ENCODE results near the gene ERGIC1.

The ERGIC1 gene

DNA sequence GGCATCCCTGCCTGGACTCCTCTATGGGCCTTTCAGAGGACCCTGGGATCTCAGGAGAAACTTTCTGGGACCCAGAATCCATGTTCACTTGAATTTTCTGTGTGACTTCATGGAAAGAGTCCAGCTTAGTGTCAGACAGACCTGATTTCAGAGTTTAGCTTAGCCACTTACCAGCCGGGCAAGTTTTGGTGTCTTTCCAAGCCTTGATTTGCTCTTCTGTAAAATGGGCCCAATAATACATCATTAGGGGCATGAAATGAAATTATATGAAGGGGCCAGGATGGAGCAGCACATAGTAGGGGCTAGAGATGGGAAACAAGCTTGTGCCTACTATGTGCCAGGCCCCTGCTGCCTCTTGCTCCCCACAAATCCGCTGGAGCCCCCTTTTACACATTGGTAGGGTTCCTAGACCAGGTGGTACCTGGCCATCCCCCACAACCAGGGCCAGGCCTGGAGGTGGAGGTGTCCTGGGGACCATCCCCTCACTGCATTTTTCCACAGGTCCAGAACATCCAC, 92.0 kb downstream of the ERGIC1 start:
- DNase-seq: no peak

DNA sequence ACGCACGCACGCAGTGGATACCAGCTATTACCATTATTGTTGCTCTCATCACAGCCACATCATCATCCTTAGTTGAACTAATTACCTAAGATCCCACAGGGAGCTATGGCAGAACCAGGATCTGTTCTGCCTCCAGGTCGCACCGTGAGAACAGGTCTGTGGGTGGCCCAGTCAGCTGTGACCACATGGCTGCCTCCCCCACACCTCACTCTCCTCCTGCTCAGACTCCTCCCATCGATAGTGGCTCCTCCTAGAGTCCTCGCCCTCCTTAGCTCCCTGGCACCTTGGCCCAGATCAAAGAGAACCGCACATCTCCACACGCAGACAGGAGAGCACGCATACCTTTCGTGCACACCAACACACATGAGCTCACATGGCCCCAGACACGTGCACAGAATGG, 92.7 kb downstream of the ERGIC1 start:
- no peak for DNase-seq

DNA sequence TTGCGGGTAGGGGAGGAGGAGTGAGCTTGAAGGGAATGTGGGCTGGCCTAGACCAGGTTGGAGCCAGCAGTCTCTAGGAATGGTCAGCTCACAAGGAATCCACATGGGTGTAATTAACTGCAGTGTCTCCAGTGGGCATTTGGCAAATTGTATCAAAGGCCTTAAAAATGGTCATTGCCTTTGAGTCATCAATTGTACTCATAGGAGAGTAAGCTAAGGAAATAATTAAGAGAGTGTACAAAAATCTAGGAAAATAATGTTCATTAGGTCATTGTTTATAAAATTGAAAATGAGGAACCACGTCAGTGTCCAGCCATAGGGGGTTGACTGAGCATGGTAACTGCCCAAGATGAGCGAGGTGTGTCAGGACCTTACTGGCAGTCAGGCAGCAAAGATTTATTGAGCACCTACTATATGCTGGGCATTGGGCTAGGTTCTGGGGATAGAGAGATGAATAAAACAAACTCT, 95.4 kb downstream of the ERGIC1 start:
- no peak for DNase-seq

DNA sequence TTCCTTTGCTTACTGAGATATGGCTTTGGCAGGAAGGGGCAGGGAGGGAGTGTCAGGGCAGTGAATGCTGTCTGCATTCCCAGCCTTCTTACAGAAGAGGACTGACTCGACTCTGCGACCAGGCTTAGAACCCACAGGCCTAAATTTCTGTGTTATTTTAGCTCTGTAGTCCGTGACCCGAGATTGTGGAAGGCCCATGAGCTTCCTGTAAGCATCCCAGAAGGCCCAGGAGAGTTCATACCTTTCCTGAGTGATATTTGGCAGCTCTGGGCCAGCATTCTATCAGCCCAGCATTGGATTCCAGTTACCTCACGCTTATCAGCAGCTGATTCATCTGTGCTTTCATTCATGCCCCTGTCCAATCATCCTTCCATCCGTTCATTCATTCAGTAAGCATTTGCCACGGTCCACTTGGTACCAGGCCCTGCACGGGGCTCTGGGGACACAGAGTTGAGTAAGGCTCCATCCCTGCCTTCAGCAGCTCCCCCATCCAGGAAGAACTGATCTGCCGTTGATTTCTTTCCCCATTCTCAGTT, 97.0 kb downstream of the ERGIC1 start:
- no peak for DNase-seq

DNA sequence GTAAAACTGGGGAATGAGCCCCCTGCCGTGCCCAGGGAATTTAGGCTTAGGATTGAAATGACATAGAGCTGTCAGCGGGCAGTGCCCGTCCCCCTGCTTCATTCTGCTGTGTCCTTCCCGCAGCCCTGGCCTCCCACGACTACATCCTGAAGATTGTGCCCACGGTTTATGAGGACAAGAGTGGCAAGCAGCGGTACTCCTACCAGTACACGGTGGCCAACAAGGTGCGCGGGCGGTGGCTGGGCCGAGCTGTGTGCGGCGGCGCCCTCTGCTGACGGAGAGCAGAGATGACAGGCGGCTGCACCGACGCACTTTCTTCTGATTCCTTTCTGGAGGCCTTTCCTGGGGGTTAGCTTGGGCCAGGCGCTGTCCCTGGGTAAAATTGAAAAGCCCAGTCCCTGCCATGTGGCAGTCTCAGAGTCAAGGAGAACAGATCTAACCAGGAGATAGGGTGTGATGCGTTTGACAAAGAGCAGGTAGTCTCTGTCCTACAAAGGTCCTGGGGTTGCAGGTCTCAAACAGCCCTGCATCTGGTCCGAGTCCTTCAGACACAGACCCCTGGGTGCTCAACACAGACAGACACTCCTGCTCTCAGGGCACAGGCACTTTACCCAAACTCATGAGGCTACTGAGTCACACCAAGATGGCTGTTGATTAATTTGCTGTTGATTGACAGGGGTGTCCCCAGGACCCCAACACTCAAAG, 98.4 kb downstream of the ERGIC1 start:
- peak; percentile 37 for DNase-seq

DNA sequence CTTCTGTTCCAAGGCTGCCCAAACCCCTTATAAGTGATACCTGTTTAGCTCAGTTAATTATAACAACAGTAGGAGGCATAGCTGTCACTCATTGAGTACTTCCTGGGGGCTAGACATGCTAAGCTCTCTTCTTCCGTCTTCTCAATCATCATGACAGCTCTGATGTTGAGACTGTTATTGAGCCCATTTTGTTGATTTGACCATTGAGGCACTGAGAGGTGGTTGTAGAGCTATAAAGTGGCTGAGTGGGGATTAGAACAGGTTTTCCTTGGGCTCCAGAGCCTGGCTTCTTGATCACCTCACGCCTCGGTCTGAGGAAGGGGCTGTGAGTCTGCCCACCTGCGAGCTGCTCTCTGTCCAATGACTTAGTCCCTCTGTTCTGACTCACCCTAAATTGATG, 99.2 kb downstream of the ERGIC1 start:
- DNase-seq: no peak

DNA sequence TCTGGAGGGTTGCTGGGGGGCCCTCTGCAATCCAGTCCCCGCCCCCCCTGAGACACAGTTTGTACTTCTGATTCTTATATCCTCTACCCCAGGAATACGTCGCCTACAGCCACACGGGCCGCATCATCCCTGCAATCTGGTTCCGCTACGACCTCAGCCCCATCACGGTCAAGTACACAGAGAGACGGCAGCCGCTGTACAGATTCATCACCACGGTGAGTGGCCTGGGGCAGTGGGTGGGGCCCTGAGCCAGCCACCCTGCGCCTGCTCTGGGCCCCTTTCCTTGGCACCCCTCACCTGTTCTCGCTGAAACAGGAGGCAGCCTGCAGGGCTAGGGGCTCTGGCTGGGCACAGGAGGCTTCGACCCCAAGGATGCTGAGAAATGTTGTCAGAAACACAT, 101.0 kb downstream of the ERGIC1 start:
- DNase-seq: no peak

DNA sequence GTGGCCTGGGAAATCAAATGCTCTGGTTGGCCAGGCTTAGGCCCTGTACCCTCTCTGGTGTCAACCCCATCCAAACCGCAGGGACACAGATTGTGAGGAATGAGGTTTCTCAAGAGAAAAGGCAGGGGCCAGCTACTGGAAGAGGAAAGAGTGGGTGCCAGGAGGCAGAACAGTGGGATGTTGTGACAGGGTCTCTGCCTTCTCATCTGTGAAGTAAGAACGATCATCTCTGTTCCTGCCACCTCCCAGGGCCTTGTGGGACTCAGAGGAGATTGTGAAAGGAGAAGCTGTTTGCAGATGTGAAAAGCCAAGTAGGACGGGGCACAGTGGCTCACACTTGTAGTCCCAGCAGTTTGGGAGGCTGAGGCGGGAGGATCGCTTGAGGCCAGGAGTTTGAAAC, 102.3 kb downstream of the ERGIC1 start:
- no peak for DNase-seq

DNA sequence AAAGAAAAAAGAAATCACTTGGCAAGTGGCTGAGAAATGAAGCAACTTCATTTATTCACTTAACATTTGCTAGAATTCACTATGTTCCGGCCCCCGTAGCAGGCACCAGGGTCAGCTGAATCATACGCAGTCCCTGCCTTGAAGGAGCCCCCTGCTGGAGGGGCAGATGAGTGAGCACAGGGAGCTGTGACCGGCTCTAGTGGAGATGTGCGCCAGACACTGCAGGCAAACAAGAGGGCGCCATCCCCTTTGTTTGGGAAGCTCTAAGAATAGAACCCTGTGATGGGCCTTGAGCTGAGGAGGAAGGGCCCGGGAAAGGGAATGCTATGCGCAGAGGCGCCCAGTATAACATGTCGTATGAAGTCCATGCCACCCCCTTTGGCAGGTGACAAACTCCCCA, 105.0 kb downstream of the ERGIC1 start:
- peak; percentile 4 for DNase-seq

DNA sequence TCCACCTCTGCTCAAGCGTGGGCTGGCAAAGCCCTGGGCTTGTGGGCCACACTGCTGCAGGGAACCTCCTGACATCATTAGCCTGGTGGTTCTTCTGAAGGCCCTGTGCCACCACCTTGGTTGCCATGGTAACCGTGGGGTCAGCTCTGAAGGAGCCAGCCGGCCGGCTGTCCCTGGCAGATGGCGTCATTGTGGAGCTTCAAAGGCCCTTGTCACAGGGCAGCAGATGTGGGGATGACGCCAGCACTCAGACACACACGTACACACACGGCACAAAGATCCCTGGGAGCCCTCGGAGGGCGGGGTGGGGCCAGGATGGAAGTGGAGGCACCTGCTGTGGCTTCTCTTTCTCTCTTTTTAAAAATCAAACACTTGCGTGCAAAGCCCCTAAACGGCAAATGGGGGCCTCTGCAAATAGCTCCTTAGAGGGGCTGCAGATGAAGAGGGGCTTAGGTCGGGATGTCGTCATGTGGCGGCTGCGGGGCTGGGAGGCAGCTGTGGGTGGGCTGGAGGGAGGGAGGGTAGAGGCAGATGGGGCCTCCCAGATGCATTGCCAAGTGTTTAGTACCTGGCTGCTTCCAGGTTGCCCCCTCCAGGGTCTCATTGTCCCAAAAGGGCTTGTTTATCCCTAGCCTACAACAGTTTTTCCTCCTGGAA, 105.7 kb downstream of the ERGIC1 start:
- no peak for DNase-seq

DNA sequence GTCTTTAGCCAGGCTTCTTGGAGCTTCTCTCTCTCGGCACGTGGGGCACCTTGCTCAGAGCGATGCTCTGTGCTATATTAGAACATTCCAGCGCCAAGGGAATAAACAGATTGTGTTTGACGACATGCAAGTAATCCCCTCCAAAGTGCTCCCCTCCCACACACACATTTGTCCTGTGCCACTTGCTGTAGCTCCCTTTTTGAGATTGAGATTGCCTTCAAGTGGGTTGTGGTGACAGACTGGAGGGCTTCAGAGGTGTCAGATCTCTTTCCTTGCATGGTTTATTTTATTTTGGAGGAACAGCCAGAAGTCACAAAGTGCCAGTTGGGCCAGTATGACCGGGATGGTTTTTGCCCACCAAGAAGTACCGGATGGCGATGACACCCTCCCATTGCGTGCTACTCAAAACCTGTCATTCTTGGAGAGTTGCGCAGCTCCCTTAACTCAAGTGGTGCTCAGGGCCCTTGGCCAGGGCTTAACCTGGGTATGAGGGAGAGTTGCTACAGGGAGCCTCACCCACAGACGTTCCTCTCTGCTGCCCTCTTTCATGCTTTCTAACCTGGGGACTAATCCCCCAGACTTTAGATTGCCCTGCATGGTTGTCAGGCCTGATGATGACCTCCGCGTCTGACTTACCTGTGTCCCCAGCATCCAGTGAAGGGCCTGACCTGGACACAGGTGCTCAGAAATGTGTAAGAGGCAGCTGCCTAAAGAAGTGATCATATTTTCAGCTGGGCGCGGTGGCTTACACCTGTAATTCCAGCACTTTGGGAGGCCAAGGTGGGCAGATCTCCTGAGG, 106.4 kb downstream of the ERGIC1 start:
- no peak for DNase-seq

DNA sequence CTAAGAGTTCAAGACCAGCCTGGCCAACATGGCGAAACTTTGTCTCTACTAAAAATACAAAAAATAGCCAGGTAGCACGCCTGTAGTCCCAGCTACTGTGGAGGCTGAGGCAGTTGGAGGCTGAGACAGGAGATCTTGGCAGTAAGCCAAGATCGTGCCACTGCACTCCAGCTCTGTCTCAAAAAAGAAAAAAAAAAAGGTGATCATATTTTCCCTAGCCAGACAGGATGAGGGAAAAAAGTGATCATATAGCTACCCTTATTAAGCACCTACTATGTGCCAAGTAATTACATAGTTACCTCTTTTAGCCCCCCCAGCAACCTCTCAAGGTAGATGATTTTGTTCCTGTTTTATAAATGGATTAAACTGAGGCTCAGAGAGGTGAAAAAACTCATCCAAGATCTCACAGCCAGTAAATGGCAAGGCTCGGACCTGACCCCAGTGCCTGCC, 107.0 kb downstream of the ERGIC1 start:
- DNase-seq: no peak

DNA sequence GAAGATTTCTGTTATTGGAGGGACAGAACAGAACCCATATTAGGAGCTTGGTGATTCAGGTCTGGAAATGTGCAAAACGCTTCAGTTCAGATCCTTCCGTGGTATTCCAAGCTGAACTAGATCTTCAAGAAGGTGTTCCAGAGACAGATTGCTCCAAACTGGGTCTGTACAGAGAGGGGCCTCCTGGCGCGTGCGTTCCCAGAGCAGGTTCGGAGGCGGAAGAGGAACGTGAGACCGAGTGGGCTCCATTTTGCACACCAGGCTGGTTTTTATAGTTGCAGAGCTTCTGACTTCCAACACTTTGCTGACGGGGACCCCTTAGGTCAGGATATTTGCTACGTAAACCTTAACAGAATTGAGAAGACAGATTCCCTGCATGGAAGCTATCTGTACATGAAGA, 108.5 kb downstream of the ERGIC1 start:
- DNase-seq: no peak

DNA sequence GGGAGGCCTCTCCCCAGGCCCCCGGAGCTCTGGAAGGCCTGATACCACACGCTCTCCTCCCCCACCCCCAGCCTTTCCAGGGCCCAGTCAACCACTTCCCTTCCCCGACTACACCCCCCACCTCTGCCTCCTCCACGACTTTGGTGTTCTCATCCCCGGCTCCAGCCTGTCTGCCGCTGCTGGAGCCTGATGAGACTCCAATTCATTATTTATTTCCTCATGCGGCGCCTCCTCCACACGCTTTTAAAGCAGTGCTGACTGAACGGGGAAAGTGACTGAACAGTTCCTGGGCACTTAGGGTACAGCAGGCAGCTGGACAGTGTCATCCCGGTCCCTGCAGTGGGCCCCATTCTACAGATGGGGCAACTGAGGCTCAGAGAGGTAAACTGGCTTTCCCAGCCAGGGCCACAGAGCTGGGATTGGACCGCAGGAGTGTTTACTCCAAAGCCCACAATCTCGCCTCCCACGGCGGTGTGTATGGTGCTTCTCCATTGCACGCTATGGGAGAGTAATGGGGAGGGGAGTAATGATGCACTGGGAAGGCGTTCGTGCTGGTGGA, 109.3 kb downstream of the ERGIC1 start:
- no peak for DNase-seq

DNA sequence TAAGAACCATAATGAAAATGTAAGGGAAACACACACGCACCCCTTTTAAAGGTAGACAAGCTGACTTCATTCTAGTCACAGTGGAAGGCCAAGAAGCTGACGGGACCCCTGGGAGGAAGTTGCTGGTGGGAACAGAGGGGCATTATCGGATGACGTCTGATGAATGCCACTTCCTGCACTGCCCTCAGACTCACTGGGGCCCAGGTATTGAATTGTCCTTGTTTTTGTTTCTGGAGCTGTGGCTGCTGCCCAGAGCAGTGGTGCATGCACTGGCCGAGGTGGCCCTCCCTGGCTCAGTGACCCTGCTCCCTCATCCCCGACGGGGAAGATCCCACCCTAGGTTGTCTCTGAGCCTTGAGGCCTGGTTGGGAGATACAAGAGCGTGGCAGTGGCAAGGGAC, 109.9 kb downstream of the ERGIC1 start:
- DNase-seq: no peak

DNA sequence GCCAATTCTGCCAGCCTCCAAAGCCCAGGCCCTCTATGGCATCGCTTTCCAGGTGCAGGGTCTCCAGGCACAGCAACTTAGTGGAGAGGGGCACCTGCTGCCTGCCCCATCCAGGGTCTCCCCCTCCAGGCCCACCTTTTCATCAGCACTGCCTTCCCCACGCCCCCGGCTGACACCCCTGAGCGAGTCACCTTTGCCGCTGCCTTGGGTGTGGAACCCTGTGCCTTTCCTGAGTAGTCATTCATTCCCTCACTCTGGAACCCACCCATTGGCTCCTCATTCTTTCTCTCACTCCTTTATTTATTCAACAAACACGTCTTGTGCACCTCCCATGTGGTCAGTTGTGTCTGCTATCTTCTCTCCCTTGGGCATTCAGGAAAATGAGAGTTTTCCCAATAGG, 110.7 kb downstream of the ERGIC1 start:
- no peak for DNase-seq

DNA sequence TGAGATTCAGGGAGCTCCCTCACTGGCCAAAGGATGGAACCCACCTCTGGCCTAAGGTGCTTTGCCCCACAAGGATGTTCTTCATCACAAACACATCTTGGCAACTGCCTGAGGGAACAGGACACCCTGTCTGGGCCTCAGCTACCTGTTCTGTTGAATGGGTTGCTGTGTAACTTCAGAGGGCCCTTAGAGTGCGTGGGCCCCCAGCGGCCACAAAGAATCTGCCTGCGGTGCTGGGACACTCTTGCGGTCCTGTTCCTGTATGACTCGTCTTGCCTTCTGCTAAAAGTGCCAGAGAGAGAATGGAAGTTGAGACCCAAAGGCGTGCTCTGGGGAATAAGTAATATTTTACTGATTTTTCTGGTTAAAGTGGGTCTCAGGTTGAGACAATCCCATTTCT, 111.1 kb downstream of the ERGIC1 start:
- DNase-seq: no peak

DNA sequence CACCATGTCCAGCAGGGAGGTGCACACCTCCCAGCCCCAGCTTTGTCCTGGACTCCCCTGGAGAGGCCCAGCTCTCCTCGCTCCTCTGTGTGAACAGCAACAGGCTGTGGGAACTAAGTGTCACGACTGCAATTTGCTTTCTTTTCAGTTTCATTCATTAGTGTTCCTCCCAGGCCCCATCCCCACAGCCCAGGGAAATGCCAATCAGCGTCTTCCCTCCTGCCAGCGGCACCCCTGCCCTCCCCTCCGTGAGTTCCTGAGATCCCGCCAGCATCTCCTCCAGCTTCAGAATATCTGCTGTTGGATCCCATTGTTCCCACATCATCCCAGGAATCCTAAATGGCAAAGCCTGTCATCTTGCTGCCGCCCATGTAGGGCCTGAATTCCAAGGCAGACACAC, 112.1 kb downstream of the ERGIC1 start:
- DNase-seq: no peak

DNA sequence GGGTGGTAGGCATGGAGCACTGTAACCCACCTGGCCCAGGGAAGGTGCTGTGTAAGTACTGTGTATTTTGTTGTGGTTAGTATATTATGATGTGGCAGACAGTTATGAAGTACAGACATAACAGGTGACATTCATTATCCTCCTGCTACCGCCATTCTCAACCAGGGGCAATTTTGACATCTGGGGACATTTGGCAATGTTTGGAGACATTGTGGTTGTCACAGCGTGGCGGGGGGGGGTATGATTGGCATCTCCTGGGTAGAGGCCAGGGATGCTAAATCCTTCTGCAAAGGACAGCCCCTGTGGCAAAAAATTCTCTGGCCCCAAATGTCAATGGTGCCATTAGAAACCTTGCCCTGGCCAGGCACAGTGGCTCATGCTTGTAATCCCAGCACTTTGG, 115.4 kb downstream of the ERGIC1 start:
- no peak for DNase-seq

DNA sequence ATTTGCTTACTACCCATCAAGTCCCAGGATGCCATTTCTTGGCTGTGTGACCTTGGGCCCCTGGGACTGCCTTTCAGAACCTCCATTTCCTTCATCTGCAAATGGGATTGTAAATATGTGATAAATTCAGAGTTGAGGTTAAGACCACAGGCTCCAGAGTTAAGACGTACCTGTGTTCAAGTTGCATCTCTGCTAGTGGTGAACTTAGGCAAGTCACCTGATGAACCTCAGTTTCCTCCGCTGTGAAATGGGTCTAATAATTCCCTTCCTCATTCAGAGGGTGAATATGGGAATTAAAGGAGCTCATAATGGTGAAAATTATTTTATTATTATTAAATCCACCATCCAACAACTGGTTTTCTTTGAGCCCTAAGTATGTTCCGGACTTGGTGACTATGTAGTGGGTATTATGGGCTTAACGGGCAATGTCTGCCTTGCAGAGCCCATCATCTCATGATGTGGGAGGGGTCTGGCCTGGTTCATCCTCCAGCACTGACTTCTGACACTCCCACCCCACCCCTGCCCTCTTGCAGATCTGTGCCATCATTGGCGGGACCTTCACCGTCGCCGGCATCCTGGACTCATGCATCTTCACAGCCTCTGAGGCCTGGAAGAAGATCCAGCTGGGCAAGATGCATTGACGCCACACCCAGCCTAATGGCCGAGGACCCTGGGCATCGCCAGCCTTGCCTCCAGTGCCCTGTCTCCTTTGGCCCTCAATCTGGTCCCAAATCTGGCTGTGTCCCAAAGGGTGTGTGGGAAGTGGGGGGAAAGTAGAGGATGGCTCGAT, 116.3 kb downstream of the ERGIC1 start:
- DNase-seq: no peak

DNA sequence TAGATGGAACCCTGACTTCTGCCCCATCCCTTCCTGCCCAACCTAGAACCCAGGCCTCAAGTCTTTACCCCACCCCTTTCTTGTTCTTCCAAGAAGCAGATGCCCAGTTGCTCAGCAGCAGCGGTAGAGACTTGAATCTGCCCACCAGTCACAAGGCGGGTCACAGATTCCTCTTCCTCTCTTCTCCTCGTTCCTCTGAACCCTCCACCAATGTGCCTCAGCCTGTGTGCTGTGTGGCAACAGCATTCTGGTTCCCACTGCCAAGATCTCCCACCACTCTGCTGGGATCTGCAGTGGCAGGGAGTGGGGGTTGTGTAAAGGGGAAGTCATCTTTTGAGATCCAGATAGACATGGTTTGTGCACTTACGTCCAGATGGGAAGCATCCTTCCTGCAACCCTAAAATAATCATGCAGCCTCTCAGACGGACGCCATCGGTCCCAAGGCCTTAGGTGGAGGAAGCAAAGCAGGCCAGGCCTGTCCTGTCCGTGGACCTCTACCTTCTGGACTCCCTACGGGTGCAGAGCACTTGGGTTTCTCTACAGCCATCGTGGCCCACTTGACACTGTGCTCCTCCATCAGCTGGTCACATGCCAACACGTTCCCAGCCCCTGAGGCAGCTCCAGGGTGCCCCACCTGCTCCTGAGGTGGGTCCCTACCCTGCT, 117.5 kb downstream of the ERGIC1 start:
- DNase-seq: no peak

DNA sequence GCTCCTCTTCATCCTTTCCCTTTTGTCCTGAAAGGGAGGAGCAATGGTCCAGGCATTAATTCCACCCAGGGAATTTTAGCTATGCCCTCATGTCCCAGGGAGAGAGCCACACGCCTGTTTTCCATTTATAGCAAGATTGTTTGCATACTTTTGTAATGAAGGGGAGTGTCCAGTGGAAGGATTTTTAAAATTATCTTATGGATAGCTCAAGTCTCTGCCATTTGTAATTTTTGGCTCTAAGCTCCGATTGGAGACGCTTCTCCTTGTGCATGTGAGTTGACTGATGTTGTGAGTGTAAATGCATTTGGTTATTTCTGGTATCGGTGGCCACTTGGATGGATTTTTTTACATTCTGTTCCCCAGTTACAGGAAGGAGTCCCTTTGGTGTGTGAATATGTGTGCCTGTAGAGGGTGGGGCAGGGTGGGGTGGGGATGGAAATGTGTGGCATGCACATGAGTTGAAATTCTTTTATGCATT, 118.0 kb downstream of the ERGIC1 start:
- no peak for DNase-seq
